Aorta (tissue), 5 donors: ENCODE results near the gene TMED10. TPM values are rescaled to one million over a fixed set of nuclear protein-coding genes. Genes with fewer than 3 reads are reported as not detected.

Experiments used
- ATAC-seq: fragments of 200-7000 bp; cut with Tn5 transposase; one replicate; pipeline ENCODE4 v1.9.1; 2022; ENCODE audit warnings: moderate library complexity; ENCODE audit not compliant: low FRiP score
- DNase-seq, 2 donors: peaks; one replicate each; pipeline ENCODE4 v3.0.0-alpha.2; 2020
- H3K27ac ChIP-seq, 2 donors: one replicate each; pipeline ENCODE4 v1.5.1; 2013; ENCODE audit warnings: low read length in 2 of 2, mild to moderate bottlenecking in 2 of 2, moderate library complexity in 2 of 2, control low read depth in 1 of 2, inconsistent platforms in 1 of 2, low read depth in 1 of 2
- H3K27me3 ChIP-seq, 2 donors: one replicate each; pipeline ENCODE4 v1.6.1; 2013; ENCODE audit warnings: control low read depth in 1 of 2, low read length in 1 of 2, mild to moderate bottlenecking in 1 of 2, moderate library complexity in 1 of 2; ENCODE audit not compliant: insufficient read depth in 2 of 2, control insufficient read depth in 1 of 2
- H3K36me3 ChIP-seq, 2 donors: one replicate each; pipeline ENCODE4 v1.6.1; 2013; ENCODE audit warnings: control low read depth in 1 of 2, low read length in 1 of 2, mild to moderate bottlenecking in 1 of 2; ENCODE audit not compliant: insufficient read depth in 2 of 2, control insufficient read depth in 1 of 2
- H3K4me1 ChIP-seq, 2 donors: one replicate each; pipeline ENCODE4 v1.6.1; 2013; ENCODE audit warnings: low read length in 2 of 2, control low read depth in 1 of 2, mild to moderate bottlenecking in 1 of 2, moderate library complexity in 1 of 2; ENCODE audit not compliant: insufficient read depth in 2 of 2, control insufficient read depth in 1 of 2
- H3K4me3 ChIP-seq, 2 donors: one replicate each; pipeline ENCODE4 v1.5.1; 2013; ENCODE audit warnings: low read length in 2 of 2, control low read depth in 1 of 2, mild to moderate bottlenecking in 1 of 2
- H3K9me3 ChIP-seq: one replicate; pipeline ENCODE4 v1.6.1; 2013; ENCODE audit warnings: mild to moderate bottlenecking, low read length; ENCODE audit not compliant: control insufficient read depth
- WGBS, 2 donors: extraction: QIAGEN DNeasy Blood & Tissue Kit; methylation state at CpG; one replicate each; pipeline ENCODE4 v1.1.7; 2013; 5-methylcytosine and 5-hydroxymethylcytosine counted together
- intact Hi-C, 2 donors: fragments of 100-400 bp; cut with DNase I; formaldehyde crosslinking; loops; one replicate each; pipeline versions ENCODE4 v1.14.2 to v1.15.0; 2022
- polyA plus RNA-seq, 2 donors: library from polyadenylated mRNA; stranded (reverse); fragments of 200-250 nt; gene quantifications; one replicate each; pipeline ENCODE4 v1.2.3, GENCODE V29; 2013
- total RNA-seq, 2 donors: library from RNA; stranded (reverse); fragmentation: NEBNext Ultra II Directional; extraction: Animal tissue kit (Norgen Biotek cat#: 25700); gene quantifications; one replicate each; pipeline ENCODE4 v1.2.1, GENCODE V29; 2021
- donor health status: healthy with polysubstance abuse.
- donor health status: Bipolar disorder and iron deficiency.
- donor health status: DM: no; HTN: no; CAD: no.
- donor health status: DM: no; HTN: no; CAD: no.
- donor health status: DM: yes; HTN: yes; CAD: no.

TMED10 gene
- total and polyA plus RNA-seq, 4 donors = 114 to 277 (median 194) TPM

DNA sequence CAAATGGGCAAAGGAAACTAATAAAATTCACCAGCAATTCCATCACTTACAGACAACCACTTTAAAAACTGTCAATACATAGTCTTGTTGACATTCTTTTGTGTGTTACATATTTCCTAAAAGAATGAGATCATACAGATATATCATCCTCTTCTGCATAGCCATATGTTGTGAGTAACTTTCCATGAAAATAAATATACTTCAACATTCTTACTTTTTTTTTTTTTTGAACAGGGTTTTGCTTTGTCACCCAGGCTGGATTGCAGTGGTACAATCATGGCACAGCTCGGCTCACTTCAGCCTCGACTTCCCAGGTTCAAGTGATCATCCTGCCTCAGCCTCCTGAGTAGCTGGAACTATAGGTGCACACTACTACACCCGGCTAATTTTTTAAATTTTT is 86.1 kb downstream of the TMED10 start:
- H3K27me3 ChIP-seq = no peaks in the 10 kb centered on the region
- ATAC-seq (no peak), DNase-seq (no peak)
- no peaks in the 10 kb centered on the region for H3K4me1 ChIP-seq
- intact Hi-C loops = no loop called here
- no peak overlapping the region for H3K27ac ChIP-seq
- 89 to 90% methylated on average over 3 of the region's 3 CpGs for WGBS, 2 donors
- H3K36me3 ChIP-seq = peaks cover 3 to 5% of the 10 kb centered on the region in 2 donors
- H3K9me3 ChIP-seq = no peaks in the 10 kb centered on the region
- H3K4me3 ChIP-seq = no peak overlapping the region

DNA sequence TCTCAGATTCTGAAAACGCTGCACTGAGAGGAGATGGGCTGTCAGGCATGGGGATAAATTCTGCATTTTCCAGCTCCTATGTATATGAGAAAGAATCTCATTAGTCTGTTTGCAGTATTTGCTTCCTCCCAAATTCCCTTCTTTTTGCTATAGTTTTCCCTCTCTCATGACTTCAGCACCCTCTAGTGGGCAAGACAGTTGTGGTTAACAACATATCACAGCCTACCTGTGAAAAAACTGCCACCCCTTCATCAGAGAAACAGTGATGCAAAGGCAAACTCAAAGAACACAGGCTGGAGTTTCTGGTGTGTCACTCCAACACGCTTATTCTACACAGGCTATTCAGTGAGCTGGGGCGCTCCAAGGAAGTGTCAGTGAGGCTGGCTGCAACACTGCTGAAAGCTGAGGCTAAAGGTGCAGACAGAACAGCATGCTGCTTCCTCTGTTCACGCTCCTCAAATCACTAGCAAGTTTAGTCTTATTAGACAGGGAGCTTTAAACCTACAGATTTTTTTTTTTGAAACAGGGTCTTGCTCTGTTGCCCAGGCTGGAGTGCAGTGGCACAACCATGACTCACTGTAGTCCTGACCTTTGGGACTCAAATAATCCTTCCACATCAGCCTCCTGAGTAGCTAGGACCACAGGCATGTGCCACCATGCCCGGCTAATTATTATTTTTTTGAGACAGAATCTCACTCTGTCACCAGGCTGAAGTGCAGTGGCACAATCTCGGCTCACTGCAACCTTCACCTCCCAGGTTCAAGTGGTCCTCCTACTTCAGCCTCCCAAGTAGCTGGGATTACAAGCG is 87.6 kb downstream of the TMED10 start:
- intact Hi-C loops = loop anchor here (1.0 to 5.0 kb wide), 4 partner anchors 142 to 228 kb away; no protein-coding TSS in a partner anchor
- H3K27ac ChIP-seq = no peak overlapping the region
- no peak for ATAC-seq
- H3K36me3 ChIP-seq = peaks cover 3 to 9% of the 10 kb centered on the region in 2 donors
- no peaks in the 10 kb centered on the region for H3K27me3 ChIP-seq
- no peaks in the 10 kb centered on the region for H3K9me3 ChIP-seq
- no peaks in the 10 kb centered on the region for H3K4me1 ChIP-seq
- no peak for DNase-seq
- WGBS, 2 donors = 63 to 66% methylated on average over 7 of the region's 7 CpGs
- no peak overlapping the region for H3K4me3 ChIP-seq

- Histone ChIP-seq H3K36me3 (peaks cover 3 to 9% of the 10 kb centered on the region in 2 donors), H3K9me3 (no peaks in the 10 kb centered on the region), H3K4me1 (no peaks in the 10 kb centered on the region), H3K27ac (no peak overlapping the region), H3K27me3 (no peaks in the 10 kb centered on the region), H3K4me3 (no peak overlapping the region)
- DNase-seq (no peak), ATAC-seq (no peak)
- WGBS, 2 donors = 84 to 86% methylated on average over 2 of the region's 2 CpGs
- intact Hi-C loops = loop anchor here (1.0 to 5.0 kb wide), 4 partner anchors 141 to 227 kb away; no protein-coding TSS in a partner anchor
Measured at GRCh38 chr14:75088153-75088552, 88.3 kb downstream of the TMED10 start.

DNA sequence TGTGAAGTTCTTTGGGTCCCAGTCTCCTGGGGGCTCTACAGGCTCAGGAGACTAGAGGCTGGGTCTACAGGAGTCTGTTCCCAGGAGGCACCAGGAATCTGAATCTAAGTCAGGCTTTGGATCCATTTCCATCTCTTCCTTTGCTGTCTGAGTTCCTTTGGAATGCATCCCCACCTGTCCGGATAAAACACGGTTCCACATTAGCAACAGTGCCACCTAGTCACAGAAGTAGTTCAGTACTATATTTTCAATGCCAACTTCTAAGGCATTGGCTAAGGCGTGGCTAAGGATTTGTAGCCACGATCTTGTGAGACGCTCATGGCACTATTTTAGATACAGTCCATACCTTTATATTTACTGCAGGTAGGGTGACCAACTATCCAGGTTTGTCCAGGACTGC is 91.9 kb downstream of the TMED10 start:
- WGBS, 2 donors = 40 to 42% methylated on average over 5 of the region's 5 CpGs
- H3K4me1 ChIP-seq = no peaks in the 10 kb centered on the region
- H3K27ac ChIP-seq = no peak overlapping the region
- ATAC-seq = no peak
- no peaks in the 10 kb centered on the region for H3K27me3 ChIP-seq
- peaks cover 0 to 7% of the 10 kb centered on the region in 2 donors for H3K36me3 ChIP-seq
- no peak overlapping the region for H3K4me3 ChIP-seq
- H3K9me3 ChIP-seq = no peaks in the 10 kb centered on the region
- no peak for DNase-seq
- intact Hi-C loops = no loop called here

- intact Hi-C loops = no loop called here
- no peaks in the 10 kb centered on the region for H3K9me3 ChIP-seq
- no peaks in the 10 kb centered on the region for H3K4me1 ChIP-seq
- DNase-seq (no peak), ATAC-seq (no peak)
- H3K27ac ChIP-seq = no peak overlapping the region
- H3K27me3 ChIP-seq = no peaks in the 10 kb centered on the region
- H3K4me3 ChIP-seq = no peak overlapping the region
- H3K36me3 ChIP-seq = peaks cover 0 to 7% of the 10 kb centered on the region in 2 donors
- 88 to 91% methylated on average over 1 of the region's 1 CpG for WGBS, 2 donors
Measured at GRCh38 chr14:75083271-75083670, 93.1 kb downstream of the TMED10 start.

GRCh38 chr14:75081660-75082229 is 94.7 kb downstream of the TMED10 start:
- ATAC-seq (no peak), DNase-seq (no peak)
- intact Hi-C loops = no loop called here
- no peaks in the 10 kb centered on the region for H3K4me1 ChIP-seq
- no peak overlapping the region for H3K27ac ChIP-seq
- H3K27me3 ChIP-seq = no peaks in the 10 kb centered on the region
- no peak overlapping the region for H3K4me3 ChIP-seq
- H3K36me3 ChIP-seq = peaks cover 0 to 6% of the 10 kb centered on the region in 2 donors
- WGBS, 2 donors = 14 to 15% methylated on average over 2 of the region's 2 CpGs
- H3K9me3 ChIP-seq = no peaks in the 10 kb centered on the region

Other genes with a start within 250 kb of the TMED10 start
- gene PGF, start 221.0 kb downstream of the TMED10 start, total RNA-seq = 10 to 100 TPM; 29.1 to 33.7 TPM
- 10 to 100 TPM in 1 of 2 donors, 1 to 10 TPM in 1; 7.6 to 16.3 TPM for gene PGF, start 221.0 kb downstream of the TMED10 start, polyA plus RNA-seq
- gene EIF2B2, start 173.7 kb downstream of the TMED10 start, total RNA-seq = 10 to 100 TPM; 37.4 to 39.8 TPM
- gene EIF2B2, start 173.7 kb downstream of the TMED10 start, polyA plus RNA-seq = 10 to 100 TPM in 1 of 2 donors, 1 to 10 TPM in 1; 9.5 to 34.8 TPM
- 10 to 100 TPM; 26.7 to 43.6 TPM for gene MLH3, start 125.1 kb downstream of the TMED10 start, total RNA-seq
- gene MLH3, start 125.1 kb downstream of the TMED10 start, polyA plus RNA-seq = 10 to 100 TPM in 1 of 2 donors, 1 to 10 TPM in 1; 7.3 to 18.5 TPM
- gene ACYP1, start 112.6 kb downstream of the TMED10 start, total RNA-seq = 10 to 100 TPM; 10.5 to 23.9 TPM
- gene ACYP1, start 112.6 kb downstream of the TMED10 start, polyA plus RNA-seq = 10 to 100 TPM; 11.3 to 21.6 TPM
- 1 to 10 TPM; 1.8 to 2.0 TPM for gene ZC2HC1C, start 107.0 kb downstream of the TMED10 start, total RNA-seq
- gene ZC2HC1C, start 107.0 kb downstream of the TMED10 start, polyA plus RNA-seq = 1 to 10 TPM; 3.1 to 8.0 TPM
- 100 to 1,000 TPM in 1 of 2 donors, 10 to 100 TPM in 1; 75.9 to 104 TPM for gene NEK9, start 49.6 kb downstream of the TMED10 start, total RNA-seq
- gene NEK9, start 49.6 kb downstream of the TMED10 start, polyA plus RNA-seq = 10 to 100 TPM; 19.5 to 47.7 TPM
- gene FOS, start 102.2 kb upstream of the TMED10 start, total RNA-seq = 1,000 to 10,000 TPM in 1 of 2 donors, 100 to 1,000 TPM in 1; 129 to 2,160 TPM
- 100 to 1,000 TPM; 154 to 504 TPM for gene FOS, start 102.2 kb upstream of the TMED10 start, polyA plus RNA-seq